RWPE2 (cell line): ENCODE data around the gene BEND7.
"Not testable (repeated sequence)": the region's sequence is repeated elsewhere in the genome, so short reads cannot be mapped to it uniquely, and the experiment has no call there.

ENCODE experiments used
- ATAC-seq: fragments of 200-7000 bp; cut with Tn5 transposase; 3 replicates; pipeline ENCODE4 v1.9.1; 2021; ENCODE audit warnings: low read depth
- DNase-seq: peaks from one replicate; pipeline ENCODE4 v3.0.0-alpha.2; 2020; ENCODE audit warnings: low spot score
- H3K27ac ChIP-seq: fragments of 450-650 bp; 2 replicates; pipeline ENCODE4 v1.5.1; 2017; ENCODE audit warnings: mild to moderate bottlenecking; ENCODE audit not compliant: poor library complexity, severe bottlenecking
- H3K27me3 ChIP-seq: fragments of 250-450 bp; sonication (Bioruptor Pico); 2 replicates; pipeline ENCODE4 v1.5.1; 2021; ENCODE audit warnings: mild to moderate bottlenecking, moderate library complexity; ENCODE audit not compliant: insufficient read depth, poor library complexity, severe bottlenecking
- H3K36me3 ChIP-seq: fragments of 250-450 bp; sonication (Bioruptor Pico); 2 replicates; pipeline ENCODE4 v1.5.1; 2020; ENCODE audit warnings: low read depth, mild to moderate bottlenecking, moderate library complexity
- H3K4me1 ChIP-seq: fragments of 250-450 bp; sonication (Bioruptor Pico); 2 replicates; pipeline ENCODE4 v1.5.1; 2021; ENCODE audit warnings: mild to moderate bottlenecking, moderate library complexity; ENCODE audit not compliant: insufficient read depth, poor library complexity, severe bottlenecking
- H3K4me3 ChIP-seq: fragments of 250-450 bp; sonication (Bioruptor Pico); 2 replicates; pipeline ENCODE4 v1.5.1; 2021; ENCODE audit warnings: mild to moderate bottlenecking, moderate library complexity; ENCODE audit not compliant: severe bottlenecking
- H3K9me3 ChIP-seq: fragments of 250-450 bp; sonication (Bioruptor Pico); 2 replicates; pipeline ENCODE4 v1.5.1; 2021; ENCODE audit warnings: mild to moderate bottlenecking, moderate library complexity; ENCODE audit not compliant: severe bottlenecking
- CTCF ChIP-seq: fragments of 450-650 bp; IDR thresholded peaks from one replicate; pipeline ENCODE4 v1.5.1; 2017; ENCODE audit warnings: mild to moderate bottlenecking, moderate library complexity; ENCODE audit not compliant: poor library complexity, severe bottlenecking

BEND7 gene

DNA sequence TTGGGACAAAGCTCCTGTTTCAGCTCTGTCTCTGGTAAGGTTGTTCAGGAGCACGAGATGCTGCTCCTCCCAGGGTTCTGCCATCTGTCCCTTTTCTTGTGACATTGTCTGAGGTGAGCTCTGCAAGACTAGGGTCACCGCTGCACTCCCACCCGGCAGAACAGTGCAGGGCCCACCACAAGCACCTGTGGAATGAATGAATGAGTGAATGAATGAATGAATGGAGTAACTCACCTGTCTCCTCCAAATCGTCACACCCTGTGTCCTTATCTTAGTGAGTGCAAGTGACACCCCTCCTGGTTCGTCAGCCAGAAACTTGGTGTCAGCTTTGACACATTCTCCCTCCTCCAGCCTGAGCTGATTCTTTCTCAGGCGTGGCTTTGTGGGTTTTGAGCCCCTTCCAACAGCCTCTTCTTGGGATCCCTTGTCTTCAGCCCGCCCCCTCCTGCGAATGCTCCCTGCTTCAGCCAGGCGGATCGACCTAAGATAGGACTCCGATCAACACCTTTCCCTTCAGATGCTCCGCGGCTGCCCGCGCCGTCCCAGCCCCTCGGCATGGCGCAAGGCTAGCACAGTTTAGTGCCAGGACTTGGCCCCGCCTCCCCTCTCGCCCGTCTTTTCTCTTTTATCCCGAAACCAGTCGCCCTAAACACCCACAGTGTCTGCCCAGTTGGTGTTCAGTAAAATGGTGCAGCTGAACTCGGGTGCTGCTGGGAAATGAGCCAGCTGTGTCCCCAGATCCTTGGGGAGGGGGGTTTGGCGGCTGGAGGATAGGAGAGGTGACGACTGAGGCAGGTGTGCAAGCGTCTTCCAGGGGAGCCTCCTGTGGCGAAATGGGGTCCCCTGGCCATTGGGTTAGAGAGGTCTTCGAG, 89.3 kb downstream of the BEND7 start:
- no peaks in the 10 kb centered on the region for H3K9me3 ChIP-seq
- peak overlapping the region; percentile 14 for H3K4me3 ChIP-seq
- peaks cover 5% of the 10 kb centered on the region for H3K4me1 ChIP-seq
- no peaks in the 10 kb centered on the region for H3K36me3 ChIP-seq
- no peak for DNase-seq
- ATAC-seq, result peak; percentile 45
- H3K27ac ChIP-seq, result no peak overlapping the region
- TF ChIP-seq CTCF, result no peak
- H3K27me3 ChIP-seq, result peaks cover 13% of the 10 kb centered on the region

- H3K27ac ChIP-seq, result no peak overlapping the region
- peaks cover 13% of the 10 kb centered on the region for H3K27me3 ChIP-seq
- DNase-seq (no peak), ATAC-seq (no peak)
- no peak overlapping the region for H3K4me3 ChIP-seq
- no peaks in the 10 kb centered on the region for H3K36me3 ChIP-seq
- no peak for TF ChIP-seq CTCF
- peaks cover 5% of the 10 kb centered on the region for H3K4me1 ChIP-seq
- H3K9me3 ChIP-seq, result no peaks in the 10 kb centered on the region
Observed at GRCh38 chr10:13437026-13437555, 91.7 kb downstream of the BEND7 start.

DNA sequence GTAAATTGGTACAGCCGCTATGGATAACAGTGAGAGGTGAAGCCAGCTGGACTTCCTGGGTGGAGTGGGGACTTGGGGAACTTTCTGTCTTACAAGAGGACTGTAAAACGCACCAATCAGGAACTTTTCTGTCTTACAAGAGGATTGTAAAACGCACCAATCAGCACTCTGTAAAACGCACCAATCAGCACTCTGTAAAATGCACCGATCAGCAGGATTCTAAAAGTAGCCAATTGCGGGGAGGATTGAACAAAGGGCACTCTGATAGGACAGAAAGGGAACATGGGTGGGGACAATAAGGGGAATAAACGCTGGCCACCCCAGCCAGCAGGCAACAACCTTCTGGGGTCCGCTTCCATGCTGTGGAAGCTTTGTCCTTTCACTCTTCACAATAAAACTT, 100.9 kb downstream of the BEND7 start:
- not testable (repeated sequence) for ATAC-seq, H3K27me3 ChIP-seq, H3K36me3 ChIP-seq, H3K4me1 ChIP-seq, H3K9me3 ChIP-seq, H3K27ac ChIP-seq, H3K4me3 ChIP-seq, DNase-seq

DNA sequence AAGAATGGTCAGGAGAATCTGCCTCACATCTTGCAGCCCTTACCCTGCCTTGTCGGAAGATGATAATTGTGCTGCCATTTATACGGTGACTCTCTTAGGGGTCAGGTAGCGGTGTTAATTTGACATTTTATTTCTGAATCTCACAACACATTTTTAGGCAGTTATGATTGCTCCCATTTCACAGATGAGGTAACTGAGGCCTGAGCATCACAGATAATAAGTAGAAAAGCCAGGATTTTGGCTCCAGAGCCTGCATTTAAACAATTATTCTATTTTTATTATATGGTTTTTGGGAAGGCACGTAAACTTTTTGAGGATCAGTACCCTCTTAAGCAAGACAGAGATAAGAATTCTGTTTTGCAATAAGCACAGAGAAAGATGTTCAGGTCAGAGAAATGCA, 103.4 kb downstream of the BEND7 start:
- no peaks in the 10 kb centered on the region for H3K9me3 ChIP-seq
- DNase-seq (no peak), ATAC-seq (no peak)
- no peaks in the 10 kb centered on the region for H3K36me3 ChIP-seq
- H3K27me3 ChIP-seq, result no peaks in the 10 kb centered on the region
- no peak for TF ChIP-seq CTCF
- H3K4me3 ChIP-seq, result no peak overlapping the region
- no peak overlapping the region for H3K27ac ChIP-seq
- H3K4me1 ChIP-seq, result no peaks in the 10 kb centered on the region

DNA sequence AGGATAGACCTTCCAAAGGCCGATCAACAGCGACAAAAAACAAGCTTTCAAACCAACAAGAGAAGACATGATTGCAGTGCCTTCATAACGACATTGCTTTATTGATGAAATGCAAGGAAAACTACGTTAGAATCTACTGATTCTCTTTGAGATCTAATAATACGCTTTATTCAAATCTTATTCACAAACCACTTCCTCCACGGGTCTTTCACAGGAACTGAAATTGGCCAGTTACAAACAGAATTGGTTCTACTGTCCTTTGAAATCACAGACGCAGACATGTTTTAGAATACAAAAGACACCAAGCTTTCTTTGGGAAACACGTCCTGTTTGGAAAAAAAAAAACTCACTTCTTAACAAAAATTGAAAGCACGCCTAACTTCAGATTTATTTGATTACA, 106.0 kb downstream of the BEND7 start:
- Histone ChIP-seq H3K27ac (no peak overlapping the region), H3K27me3 (no peaks in the 10 kb centered on the region), H3K4me1 (no peaks in the 10 kb centered on the region), H3K36me3 (no peaks in the 10 kb centered on the region), H3K9me3 (no peaks in the 10 kb centered on the region), H3K4me3 (no peak overlapping the region)
- DNase-seq, result no peak
- no peak for TF ChIP-seq CTCF
- ATAC-seq, result no peak
